Glutamatergic neuron (in vitro differentiated cells): ENCODE results near the gene URGCP. TPM values are rescaled to one million over a fixed set of nuclear protein-coding genes. Genes with fewer than 3 reads are reported as not detected.

Source experiments
- DNase-seq: peaks from one replicate; pipeline ENCODE4 v3.0.0; 2022
- H3K27ac Mint-ChIP-seq: one replicate; pipeline ENCODE4 v1.8.0; 2020; ENCODE audit warnings: mild to moderate bottlenecking, mixed read lengths, inconsistent platforms; ENCODE audit not compliant: unreplicated experiment
- H3K27me3 Mint-ChIP-seq: one replicate; pipeline ENCODE4 v1.8.0; 2020; ENCODE audit warnings: mild to moderate bottlenecking, moderate library complexity, mixed read lengths, inconsistent platforms; ENCODE audit not compliant: unreplicated experiment
- H3K36me3 Mint-ChIP-seq: one replicate; pipeline ENCODE4 v1.8.0; 2020; ENCODE audit warnings: mild to moderate bottlenecking, mixed read lengths, inconsistent platforms; ENCODE audit not compliant: unreplicated experiment
- H3K4me1 Mint-ChIP-seq: one replicate; pipeline ENCODE4 v1.8.0; 2020; ENCODE audit warnings: mild to moderate bottlenecking, low read depth, mixed read lengths, inconsistent platforms; ENCODE audit not compliant: unreplicated experiment
- H3K4me3 Mint-ChIP-seq: one replicate; pipeline ENCODE4 v1.8.0; 2020; ENCODE audit warnings: mild to moderate bottlenecking, mixed read lengths, inconsistent platforms; ENCODE audit not compliant: unreplicated experiment
- H3K9me3 Mint-ChIP-seq: one replicate; pipeline ENCODE4 v1.8.0; 2020; ENCODE audit warnings: mild to moderate bottlenecking, moderate library complexity, mixed read lengths, inconsistent platforms; ENCODE audit not compliant: unreplicated experiment
- CTCF ChIP-seq: fragments of 200-600 bp; sonication (generic); IDR thresholded peaks from one replicate; pipeline ENCODE4 v1.5.0; 2021; ENCODE audit not compliant: partially characterized antibody, unreplicated experiment
- total RNA-seq: library from RNA; stranded (reverse); fragmentation: NEBNext Ultra II Directional; extraction: Animal tissue kit (Norgen Biotek cat#: 25700); gene quantifications from one replicate; pipeline ENCODE4 v1.2.1, GENCODE V29; 2021; ENCODE audit not compliant: unreplicated experiment

Gene URGCP
- total RNA-seq, 1 donor from 2014 or later, result 17.8 TPM

GRCh38 chr7:43869867-43870240 lies 36.5 kb downstream of the URGCP start:
- peaks cover 4% of the 10 kb centered on the region for H3K36me3 Mint-ChIP-seq
- peaks cover 12% of the 10 kb centered on the region for H3K4me1 Mint-ChIP-seq
- DNase-seq, result no peak
- H3K27me3 Mint-ChIP-seq, result peaks cover 4% of the 10 kb centered on the region
- peak overlapping the region; percentile 88 for H3K27ac Mint-ChIP-seq
- TF ChIP-seq CTCF, result no peak
- H3K4me3 Mint-ChIP-seq, result peak overlapping the region; percentile 90
- H3K9me3 Mint-ChIP-seq, result peaks cover 5% of the 10 kb centered on the region

- peaks cover 6% of the 10 kb centered on the region for H3K27me3 Mint-ChIP-seq
- DNase-seq, result peak; percentile 97
- peaks cover 4% of the 10 kb centered on the region for H3K36me3 Mint-ChIP-seq
- H3K9me3 Mint-ChIP-seq, result peaks cover 6% of the 10 kb centered on the region
- peak within 1 kb of the TSS; percentile 96 for H3K4me3 Mint-ChIP-seq
- no peak for TF ChIP-seq CTCF
- peaks cover 12% of the 10 kb centered on the region for H3K4me1 Mint-ChIP-seq
- H3K27ac Mint-ChIP-seq, result peak within 1 kb of the TSS; percentile 88
Observed at GRCh38 chr7:43869006-43869866, 37.2 kb downstream of the URGCP start, which contains the start of gene MRPS24. Gene MRPS24, minus strand, starts transcription at chr7:43869517. Its CDS starts 22 bp downstream, at chr7:43869495.

- H3K4me1 Mint-ChIP-seq, result peaks cover 12% of the 10 kb centered on the region
- peaks cover 8% of the 10 kb centered on the region for H3K27me3 Mint-ChIP-seq
- H3K9me3 Mint-ChIP-seq, result peaks cover 7% of the 10 kb centered on the region
- DNase-seq, result no peak
- peak overlapping the region; percentile 82 for H3K27ac Mint-ChIP-seq
- H3K4me3 Mint-ChIP-seq, result peak overlapping the region; percentile 96
- H3K36me3 Mint-ChIP-seq, result peaks cover under 1% of the 10 kb centered on the region
- TF ChIP-seq CTCF, result no peak
Observed at GRCh38 chr7:43868681-43869005, 37.8 kb downstream of the URGCP start.

- Mint-ChIP-seq H3K4me1 (peaks cover 12% of the 10 kb centered on the region), H3K9me3 (peaks cover 7% of the 10 kb centered on the region), H3K27me3 (peaks cover 8% of the 10 kb centered on the region), H3K4me3 (peak overlapping the region; percentile 96), H3K36me3 (no peaks in the 10 kb centered on the region), H3K27ac (no peak overlapping the region)
- TF ChIP-seq CTCF, result no peak
- DNase-seq, result no peak
Observed at GRCh38 chr7:43868181-43868580, 38.2 kb downstream of the URGCP start.

- no peak for TF ChIP-seq CTCF
- DNase-seq, result no peak
- H3K4me3 Mint-ChIP-seq, result no peak overlapping the region
- H3K27me3 Mint-ChIP-seq, result peaks cover 8% of the 10 kb centered on the region
- no peaks in the 10 kb centered on the region for H3K36me3 Mint-ChIP-seq
- no peak overlapping the region for H3K27ac Mint-ChIP-seq
- H3K4me1 Mint-ChIP-seq, result peaks cover 4% of the 10 kb centered on the region
- peaks cover 7% of the 10 kb centered on the region for H3K9me3 Mint-ChIP-seq
Observed at GRCh38 chr7:43865277-43865676, 41.1 kb downstream of the URGCP start.
